ENCODE data around the gene SORCS3. TPM values are rescaled to one million over a fixed set of nuclear protein-coding genes. Genes with fewer than 3 reads are reported as not detected.
A peak's percentile ranks its signal among the peaks of the same experiment; 100 is the strongest.

SORCS3 gene
- total RNA-seq, 1 donor: 0.27 TPM

DNA sequence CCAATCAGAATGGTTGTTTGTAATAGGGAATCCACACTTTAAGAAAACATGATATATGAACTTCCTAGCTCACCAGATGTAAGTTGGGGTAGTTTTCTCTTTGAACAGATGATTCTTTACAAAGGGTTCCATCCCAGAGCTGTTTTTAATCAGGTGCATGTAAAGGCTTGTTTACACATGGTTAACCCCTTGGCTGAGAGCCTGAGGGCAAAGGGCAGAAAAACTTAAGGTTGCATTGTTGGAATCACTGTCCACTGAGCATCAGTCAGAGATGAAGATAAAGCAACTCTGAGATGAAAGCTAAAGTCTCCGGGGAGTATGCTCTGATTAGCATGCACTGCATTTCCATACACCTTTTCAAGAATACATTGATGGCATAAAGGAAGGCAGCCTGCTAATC, 518.2 kb downstream of the SORCS3 start:
- no peak for DNase-seq (ENCODE audit: low read depth)
- TF ChIP-seq, protein P1, sequence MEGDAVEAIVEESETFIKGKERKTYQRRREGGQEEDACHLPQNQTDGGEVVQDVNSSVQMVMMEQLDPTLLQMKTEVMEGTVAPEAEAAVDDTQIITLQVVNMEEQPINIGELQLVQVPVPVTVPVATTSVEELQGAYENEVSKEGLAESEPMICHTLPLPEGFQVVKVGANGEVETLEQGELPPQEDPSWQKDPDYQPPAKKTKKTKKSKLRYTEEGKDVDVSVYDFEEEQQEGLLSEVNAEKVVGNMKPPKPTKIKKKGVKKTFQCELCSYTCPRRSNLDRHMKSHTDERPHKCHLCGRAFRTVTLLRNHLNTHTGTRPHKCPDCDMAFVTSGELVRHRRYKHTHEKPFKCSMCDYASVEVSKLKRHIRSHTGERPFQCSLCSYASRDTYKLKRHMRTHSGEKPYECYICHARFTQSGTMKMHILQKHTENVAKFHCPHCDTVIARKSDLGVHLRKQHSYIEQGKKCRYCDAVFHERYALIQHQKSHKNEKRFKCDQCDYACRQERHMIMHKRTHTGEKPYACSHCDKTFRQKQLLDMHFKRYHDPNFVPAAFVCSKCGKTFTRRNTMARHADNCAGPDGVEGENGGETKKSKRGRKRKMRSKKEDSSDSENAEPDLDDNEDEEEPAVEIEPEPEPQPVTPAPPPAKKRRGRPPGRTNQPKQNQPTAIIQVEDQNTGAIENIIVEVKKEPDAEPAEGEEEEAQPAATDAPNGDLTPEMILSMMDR (IDR thresholded peaks at IDR 0.05; ENCODE audit: insufficient read depth, low read length): no peak
- no peak overlapping the region for H3K4me3 ChIP-seq (ENCODE audit: low read depth, low read length)

DNA sequence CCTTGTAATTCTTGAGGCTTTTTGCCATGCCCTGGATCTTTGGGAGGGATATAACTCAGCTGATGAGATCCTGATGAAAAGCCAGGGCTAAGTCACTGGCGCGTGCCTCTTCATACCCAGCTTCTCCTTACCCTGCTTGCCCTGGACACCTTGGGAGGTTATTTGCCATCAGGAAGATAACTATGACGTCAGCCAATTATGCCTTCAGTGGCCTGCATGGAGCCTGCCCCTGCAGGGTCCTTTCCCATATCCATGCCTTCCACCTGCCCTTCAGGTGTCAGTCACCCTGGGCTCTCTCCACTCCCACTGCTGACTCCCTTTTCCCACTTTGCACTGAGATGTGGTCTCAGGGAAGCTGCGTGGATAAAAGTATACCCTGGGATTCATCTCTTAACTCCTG, 520.1 kb downstream of the SORCS3 start:
- no peak overlapping the region for H3K4me3 ChIP-seq (ENCODE audit: low read depth, low read length)
- DNase-seq (ENCODE audit: low read depth): no peak
- TF ChIP-seq, protein P1 (IDR thresholded peaks at IDR 0.05; ENCODE audit: insufficient read depth, low read length): no peak

DNA sequence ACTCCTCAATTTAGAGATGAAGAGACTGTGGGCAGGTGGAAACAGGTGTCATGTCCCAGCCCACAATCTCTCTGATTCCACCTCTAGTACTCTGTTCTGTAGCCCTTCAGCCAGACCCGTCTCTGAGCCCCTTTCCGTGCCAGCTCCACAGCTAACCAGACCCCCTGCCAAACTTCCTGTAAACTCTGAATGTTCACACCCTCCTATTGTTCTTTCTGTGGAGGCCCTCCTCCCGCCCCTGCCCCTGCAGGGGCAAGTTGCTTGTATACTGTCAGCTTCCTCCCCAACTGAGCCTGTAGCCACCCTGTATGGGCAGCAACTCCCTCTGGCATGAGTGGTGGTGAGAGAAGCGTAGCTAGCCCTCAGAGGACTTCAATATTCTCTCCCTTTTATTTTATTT, 520.7 kb downstream of the SORCS3 start:
- TF ChIP-seq, protein P1 (IDR thresholded peaks at IDR 0.05; ENCODE audit: insufficient read depth, low read length): no peak
- DNase-seq (ENCODE audit: low read depth): no peak
- H3K4me3 ChIP-seq (ENCODE audit: low read depth, low read length): no peak overlapping the region

DNA sequence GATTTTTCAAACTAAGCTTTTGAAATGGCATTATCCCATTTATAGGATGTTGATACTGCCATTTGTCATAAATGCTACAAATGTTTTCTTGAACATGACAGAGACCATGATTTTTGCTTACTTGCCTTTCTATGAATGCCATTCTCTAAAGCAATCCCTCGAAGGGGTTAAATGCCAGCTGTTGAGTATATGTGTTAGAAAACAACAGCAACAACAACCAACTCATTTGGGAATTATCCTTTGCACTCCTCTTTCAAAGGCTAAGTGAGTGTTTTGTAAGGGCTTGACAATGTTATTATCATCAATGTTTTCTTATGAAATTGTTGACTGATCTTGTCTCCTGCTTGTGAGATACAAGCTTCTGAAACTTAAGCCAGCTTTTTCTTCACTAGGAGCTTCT, 529.4 kb downstream of the SORCS3 start:
- H3K4me3 ChIP-seq (ENCODE audit: low read depth, low read length): no peak overlapping the region
- no peak for DNase-seq (ENCODE audit: low read depth)
- TF ChIP-seq, protein P1 (IDR thresholded peaks at IDR 0.05; ENCODE audit: insufficient read depth, low read length): no peak

DNA sequence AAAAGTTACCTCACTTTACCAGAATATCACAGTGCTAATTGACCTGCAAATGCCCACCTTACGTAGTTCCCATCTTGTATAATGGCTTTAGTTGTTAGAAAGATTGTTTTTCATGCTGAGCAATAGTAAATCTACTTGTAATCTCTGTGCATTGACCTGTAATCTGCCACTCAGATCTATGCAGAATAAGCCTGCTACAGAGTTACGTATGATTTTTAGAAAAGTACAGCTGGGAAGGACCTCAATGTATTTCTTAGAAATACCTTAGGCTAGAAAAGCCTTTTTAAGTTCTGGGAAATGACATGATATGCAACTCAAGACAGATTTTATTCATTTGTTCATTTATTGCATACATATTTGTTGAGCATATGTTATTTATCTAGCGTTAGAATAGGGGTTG, 530.9 kb downstream of the SORCS3 start:
- TF ChIP-seq, protein P1 (IDR thresholded peaks at IDR 0.05; ENCODE audit: insufficient read depth, low read length): no peak
- DNase-seq (ENCODE audit: low read depth): no peak
- no peak overlapping the region for H3K4me3 ChIP-seq (ENCODE audit: low read depth, low read length)

DNA sequence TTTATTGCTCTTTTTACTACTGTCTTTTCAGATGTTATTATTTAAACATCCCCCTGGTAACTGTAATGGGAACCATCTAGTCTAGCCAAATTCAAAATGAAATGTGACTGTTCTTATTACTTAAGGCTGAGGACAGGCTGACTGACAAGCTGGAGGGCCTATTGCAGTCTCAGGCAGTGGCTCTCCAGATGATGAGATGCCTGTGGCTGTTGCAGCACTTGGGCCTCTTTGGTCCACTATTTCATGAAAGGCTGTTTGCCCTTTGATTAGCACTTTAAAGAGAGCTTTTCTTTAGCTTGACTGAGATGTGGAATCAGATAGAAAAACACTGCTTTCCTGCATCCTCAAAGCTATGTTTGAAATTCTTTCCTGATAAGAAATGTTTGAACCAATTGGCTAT, 540.5 kb downstream of the SORCS3 start:
- peak; percentile 14 for DNase-seq (ENCODE audit: low read depth)
- no peak overlapping the region for H3K4me3 ChIP-seq (ENCODE audit: low read depth, low read length)
- TF ChIP-seq, protein P1 (IDR thresholded peaks at IDR 0.05; ENCODE audit: insufficient read depth, low read length): no peak

DNA sequence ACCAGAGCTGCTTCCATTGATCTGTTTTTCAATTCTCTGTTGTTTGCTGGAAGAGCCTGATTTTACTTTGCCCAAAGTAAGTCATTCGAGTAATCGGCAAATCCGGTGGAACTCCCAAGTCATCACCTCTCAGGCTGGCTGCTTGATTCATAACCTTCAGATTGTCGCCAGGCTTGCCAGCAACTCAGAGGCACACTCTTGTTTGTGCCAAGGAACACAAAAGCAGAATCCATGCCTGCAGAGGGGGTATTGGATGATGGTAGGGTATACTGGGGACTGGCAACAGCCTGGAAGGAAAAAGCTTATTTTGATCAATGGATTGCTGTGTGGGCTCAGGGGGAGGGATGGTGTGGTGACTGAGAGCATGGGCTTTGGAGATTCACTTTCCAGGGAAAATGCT, 542.4 kb downstream of the SORCS3 start:
- DNase-seq (ENCODE audit: low read depth): no peak
- TF ChIP-seq, protein P1 (IDR thresholded peaks at IDR 0.05; ENCODE audit: insufficient read depth, low read length): no peak
- H3K4me3 ChIP-seq (ENCODE audit: low read depth, low read length): no peak overlapping the region

All from fibroblast of the aortic adventitia (primary cell).